Measurements from ENCODE around the gene DNAH2. TPM values are rescaled to one million over a fixed set of nuclear protein-coding genes. Genes with fewer than 3 reads are reported as not detected.

The DNAH2 gene, protein sequence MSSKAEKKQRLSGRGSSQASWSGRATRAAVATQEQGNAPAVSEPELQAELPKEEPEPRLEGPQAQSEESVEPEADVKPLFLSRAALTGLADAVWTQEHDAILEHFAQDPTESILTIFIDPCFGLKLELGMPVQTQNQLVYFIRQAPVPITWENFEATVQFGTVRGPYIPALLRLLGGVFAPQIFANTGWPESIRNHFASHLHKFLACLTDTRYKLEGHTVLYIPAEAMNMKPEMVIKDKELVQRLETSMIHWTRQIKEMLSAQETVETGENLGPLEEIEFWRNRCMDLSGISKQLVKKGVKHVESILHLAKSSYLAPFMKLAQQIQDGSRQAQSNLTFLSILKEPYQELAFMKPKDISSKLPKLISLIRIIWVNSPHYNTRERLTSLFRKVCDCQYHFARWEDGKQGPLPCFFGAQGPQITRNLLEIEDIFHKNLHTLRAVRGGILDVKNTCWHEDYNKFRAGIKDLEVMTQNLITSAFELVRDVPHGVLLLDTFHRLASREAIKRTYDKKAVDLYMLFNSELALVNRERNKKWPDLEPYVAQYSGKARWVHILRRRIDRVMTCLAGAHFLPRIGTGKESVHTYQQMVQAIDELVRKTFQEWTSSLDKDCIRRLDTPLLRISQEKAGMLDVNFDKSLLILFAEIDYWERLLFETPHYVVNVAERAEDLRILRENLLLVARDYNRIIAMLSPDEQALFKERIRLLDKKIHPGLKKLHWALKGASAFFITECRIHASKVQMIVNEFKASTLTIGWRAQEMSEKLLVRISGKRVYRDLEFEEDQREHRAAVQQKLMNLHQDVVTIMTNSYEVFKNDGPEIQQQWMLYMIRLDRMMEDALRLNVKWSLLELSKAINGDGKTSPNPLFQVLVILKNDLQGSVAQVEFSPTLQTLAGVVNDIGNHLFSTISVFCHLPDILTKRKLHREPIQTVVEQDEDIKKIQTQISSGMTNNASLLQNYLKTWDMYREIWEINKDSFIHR (N-terminal part only)
- total RNA-seq: under 0.01 and 0.26 TPM in 2 replicates

DNA sequence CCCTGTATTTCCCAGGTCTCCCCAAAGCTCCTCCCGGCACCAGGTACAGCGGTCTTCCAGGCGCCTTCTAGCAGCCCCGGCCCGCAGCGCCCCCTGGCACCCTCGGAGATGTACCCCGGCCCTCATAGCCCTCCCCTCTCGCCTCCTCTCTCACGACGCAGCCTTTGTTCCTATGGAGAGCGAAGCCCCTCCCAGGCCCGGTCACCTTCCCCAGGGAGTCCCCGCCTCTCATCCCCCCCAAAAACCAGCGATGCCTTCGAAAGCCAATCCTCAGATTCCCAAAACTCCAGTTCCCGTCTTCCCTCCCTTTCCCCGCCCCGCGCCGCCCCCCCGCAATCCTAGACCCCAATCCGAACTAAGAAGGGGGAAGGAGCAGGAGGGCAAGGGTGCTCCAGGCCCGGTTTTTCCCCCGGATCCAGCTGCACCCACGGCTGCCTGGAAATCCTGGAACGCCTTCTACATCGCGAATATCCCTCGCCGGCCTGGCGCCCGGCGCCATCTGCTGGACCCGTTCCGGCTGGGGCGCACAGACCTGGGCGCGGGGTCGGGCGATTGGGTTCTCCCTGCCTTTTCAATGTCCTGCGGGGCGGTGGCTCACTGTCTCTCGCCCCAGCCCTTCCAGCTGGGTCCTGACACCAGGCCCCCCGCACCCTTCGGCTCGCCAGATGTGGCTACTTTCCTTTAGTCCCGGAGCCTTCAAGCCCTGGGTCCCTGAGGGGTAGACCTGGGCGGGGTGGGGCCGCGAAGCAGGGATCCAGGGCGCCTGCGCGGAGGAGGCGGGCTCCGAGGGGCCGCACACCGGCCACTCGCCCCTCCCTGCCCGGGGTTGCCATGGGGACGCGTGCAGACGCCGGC lies at the start of gene DNAH2:
Gene DNAH2 (plus strand): TSS at position 844 of the 855 bp plus-strand sequence. CDS start 1,991 bp downstream, outside the sequence.
- no peak for FAIRE-seq
- DNase-seq (ENCODE audit: low read depth): peak; percentile 63
- peaks cover 4% of the 10 kb centered on the region for H3K27me3 ChIP-seq (ENCODE audit: control insufficient read depth, insufficient read depth, low read length)

DNA sequence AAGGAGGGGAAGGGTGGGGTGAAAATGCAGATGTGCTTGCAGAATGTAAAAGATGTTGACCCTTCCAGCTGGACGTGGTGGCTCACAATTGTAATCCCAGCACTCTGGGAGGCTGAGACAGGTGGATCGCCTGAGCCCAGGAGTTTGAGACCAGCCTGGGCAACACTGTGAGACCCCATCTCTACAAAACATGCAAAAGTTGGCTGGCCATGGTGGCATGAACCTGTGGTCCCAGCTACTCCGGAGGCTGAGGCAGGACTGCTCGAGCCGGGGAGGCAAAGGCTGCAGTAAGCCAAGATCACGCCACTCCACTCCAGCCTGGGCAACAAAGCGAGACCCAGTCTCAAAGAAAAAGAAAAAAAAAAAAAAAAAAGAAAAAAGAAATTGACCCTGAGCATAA lies 49.1 kb upstream of the DNAH2 start:
- H3K36me3 ChIP-seq (ENCODE audit: control insufficient read depth, insufficient read depth, low read length): peaks cover 9% of the 10 kb centered on the region
- TF ChIP-seq, protein P1, sequence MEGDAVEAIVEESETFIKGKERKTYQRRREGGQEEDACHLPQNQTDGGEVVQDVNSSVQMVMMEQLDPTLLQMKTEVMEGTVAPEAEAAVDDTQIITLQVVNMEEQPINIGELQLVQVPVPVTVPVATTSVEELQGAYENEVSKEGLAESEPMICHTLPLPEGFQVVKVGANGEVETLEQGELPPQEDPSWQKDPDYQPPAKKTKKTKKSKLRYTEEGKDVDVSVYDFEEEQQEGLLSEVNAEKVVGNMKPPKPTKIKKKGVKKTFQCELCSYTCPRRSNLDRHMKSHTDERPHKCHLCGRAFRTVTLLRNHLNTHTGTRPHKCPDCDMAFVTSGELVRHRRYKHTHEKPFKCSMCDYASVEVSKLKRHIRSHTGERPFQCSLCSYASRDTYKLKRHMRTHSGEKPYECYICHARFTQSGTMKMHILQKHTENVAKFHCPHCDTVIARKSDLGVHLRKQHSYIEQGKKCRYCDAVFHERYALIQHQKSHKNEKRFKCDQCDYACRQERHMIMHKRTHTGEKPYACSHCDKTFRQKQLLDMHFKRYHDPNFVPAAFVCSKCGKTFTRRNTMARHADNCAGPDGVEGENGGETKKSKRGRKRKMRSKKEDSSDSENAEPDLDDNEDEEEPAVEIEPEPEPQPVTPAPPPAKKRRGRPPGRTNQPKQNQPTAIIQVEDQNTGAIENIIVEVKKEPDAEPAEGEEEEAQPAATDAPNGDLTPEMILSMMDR (IDR thresholded peaks at IDR 0.05; ENCODE audit: insufficient read depth, low read length, severe bottlenecking): no peak

More for the DNA sequence above, at the start of gene DNAH2:
- H3K36me3 ChIP-seq (ENCODE audit: control insufficient read depth, insufficient read depth, low read length): no peaks in the 10 kb centered on the region
- H3K4me3 ChIP-seq (ENCODE audit: low read depth, low read length): peak within 1 kb of the TSS; percentile 41
- TF ChIP-seq, protein P1 (IDR thresholded peaks at IDR 0.05; ENCODE audit: insufficient read depth, low read length, severe bottlenecking): peak; percentile 82

DNA sequence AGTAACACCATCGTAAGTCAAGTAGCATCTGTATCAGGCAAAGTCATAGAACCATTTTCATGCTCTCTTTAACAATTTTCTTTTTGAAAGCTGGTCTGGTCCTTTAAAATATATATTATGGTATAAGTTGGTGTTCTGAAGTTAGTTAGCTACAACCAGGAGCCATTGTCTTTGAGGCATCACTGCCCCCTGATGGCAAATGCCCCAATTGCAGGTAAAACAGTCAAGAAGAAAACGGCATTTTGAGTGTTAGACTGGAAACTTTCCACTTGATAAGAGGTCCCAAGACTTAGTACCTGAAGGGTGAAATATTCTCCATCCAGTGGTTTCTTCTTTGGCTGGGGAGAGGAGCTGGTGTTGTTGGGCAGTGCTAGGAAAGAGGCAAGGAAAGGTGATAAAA lies 44.3 kb upstream of the DNAH2 start:
- TF ChIP-seq, protein P1 (IDR thresholded peaks at IDR 0.05; ENCODE audit: insufficient read depth, low read length, severe bottlenecking): peak; percentile 36
- no peak for DNase-seq (ENCODE audit: low read depth)
- FAIRE-seq: no peak
- H3K4me3 ChIP-seq (ENCODE audit: low read depth, low read length): no peak overlapping the region
- no peaks in the 10 kb centered on the region for H3K27me3 ChIP-seq (ENCODE audit: control insufficient read depth, insufficient read depth, low read length)
- H3K36me3 ChIP-seq (ENCODE audit: control insufficient read depth, insufficient read depth, low read length): peaks cover 28% of the 10 kb centered on the region

More for the DNA sequence above, 49.1 kb upstream of the DNAH2 start:
- H3K27me3 ChIP-seq (ENCODE audit: control insufficient read depth, insufficient read depth, low read length): no peaks in the 10 kb centered on the region
- DNase-seq (ENCODE audit: low read depth) (no peak), FAIRE-seq (no peak)
- H3K4me3 ChIP-seq (ENCODE audit: low read depth, low read length): no peak overlapping the region

DNA sequence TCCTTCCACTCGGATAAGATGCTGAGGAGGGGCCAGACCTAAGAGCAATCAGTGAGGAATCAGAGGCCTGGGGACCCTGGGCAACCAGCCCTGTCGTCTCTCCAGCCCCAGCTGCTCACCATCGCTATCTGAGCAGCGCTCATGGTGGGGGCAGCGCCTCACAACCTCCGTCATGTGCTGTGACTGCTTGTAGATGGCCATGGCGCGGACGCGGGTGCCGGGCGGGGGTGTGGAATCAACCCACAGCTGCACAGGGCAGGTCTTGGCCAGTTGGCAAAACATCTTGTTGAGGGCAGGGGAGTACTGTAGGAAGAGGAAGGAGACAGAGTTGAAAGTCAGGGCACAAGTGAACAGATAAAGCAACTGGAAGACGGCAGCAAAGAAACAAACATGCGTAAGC lies 42.6 kb upstream of the DNAH2 start:
- H3K36me3 ChIP-seq (ENCODE audit: control insufficient read depth, insufficient read depth, low read length): peaks cover 25% of the 10 kb centered on the region
- no peaks in the 10 kb centered on the region for H3K27me3 ChIP-seq (ENCODE audit: control insufficient read depth, insufficient read depth, low read length)
- peak; percentile 66 for FAIRE-seq
- no peak overlapping the region for H3K4me3 ChIP-seq (ENCODE audit: low read depth, low read length)
- TF ChIP-seq, protein P1 (IDR thresholded peaks at IDR 0.05; ENCODE audit: insufficient read depth, low read length, severe bottlenecking): no peak
- DNase-seq (ENCODE audit: low read depth): no peak

DNA sequence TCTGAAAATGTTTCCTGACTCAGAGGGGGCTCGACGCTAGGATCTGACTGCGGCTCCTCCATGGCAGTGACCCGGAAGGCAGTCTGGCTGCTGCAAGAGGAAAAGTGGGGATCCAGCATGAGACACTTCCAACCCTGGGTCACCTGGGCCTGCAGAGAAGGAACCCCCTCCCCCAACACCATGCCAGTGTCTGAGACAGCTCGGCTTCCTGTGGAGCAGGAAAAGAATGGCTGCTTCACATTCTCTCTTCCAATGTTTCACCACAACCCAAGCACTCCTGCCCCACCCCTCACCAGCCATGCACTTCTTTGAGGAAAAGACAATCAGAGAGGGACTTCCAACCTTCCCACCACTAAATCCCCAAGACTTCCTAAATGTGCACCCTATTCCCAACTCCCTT lies 41.0 kb upstream of the DNAH2 start:
- FAIRE-seq (no peak), DNase-seq (ENCODE audit: low read depth) (no peak)
- Histone ChIP-seq H3K36me3 (ENCODE audit: control insufficient read depth, insufficient read depth, low read length) (peaks cover 23% of the 10 kb centered on the region), H3K4me3 (ENCODE audit: low read depth, low read length) (no peak overlapping the region), H3K27me3 (ENCODE audit: control insufficient read depth, insufficient read depth, low read length) (no peaks in the 10 kb centered on the region)
- TF ChIP-seq, protein P1 (IDR thresholded peaks at IDR 0.05; ENCODE audit: insufficient read depth, low read length, severe bottlenecking): no peak
